Testis (tissue), 2 donors: ENCODE results near the gene HGD.
"Not testable (repeated sequence)": the region's sequence is repeated elsewhere in the genome, so short reads cannot be mapped to it uniquely, and the experiment has no call there.

Source experiments
- CTCF ChIP-seq, 3 experiments: fragments of 450-650 bp in 2 of 3; fragments of 200-600 bp in 1 of 3; sonication (generic) in 1 of 3; IDR thresholded peaks; one replicate each; pipeline ENCODE4 v1.5.1; 2016 to 2019; ENCODE audit warnings: antibody characterized with exemption in 3 of 3, mild to moderate bottlenecking in 2 of 3, moderate library complexity in 1 of 3
- POLR2A ChIP-seq: fragments of 450-650 bp; IDR thresholded peaks from one replicate; pipeline ENCODE4 v1.6.1; 2017; ENCODE audit warnings: antibody characterized with exemption, mild to moderate bottlenecking, moderate library complexity

GRCh38 chr3:120616745-120617144 is 65.3 kb downstream of the HGD start:
- not testable (repeated sequence) for TF ChIP-seq CTCF (IDR thresholded peaks at IDR 0.05); POLR2A
